Mesendoderm (in vitro differentiated cells): ENCODE results near the gene ACKR1.
A peak's percentile ranks its signal among the peaks of the same experiment; 100 is the strongest.

Experiments
- DNase-seq: peaks from one replicate; pipeline ENCODE4 v3.0.0; 2013
- H2AK5ac ChIP-seq: 2 replicates; pipeline ENCODE4 v1.6.1; 2013; ENCODE audit warnings: low read length, inconsistent platforms
- H2BK120ac ChIP-seq: 2 replicates; pipeline ENCODE4 v1.6.1; 2013; ENCODE audit warnings: low read depth, mild to moderate bottlenecking, low read length, moderate library complexity, mixed read lengths
- H2BK15ac ChIP-seq: replicated peaks from 2 replicates; pipeline ENCODE4 v1.6.1; 2013; ENCODE audit warnings: low read depth, mild to moderate bottlenecking, moderate library complexity
- H2BK5ac ChIP-seq: 2 replicates; pipeline ENCODE4 v1.6.1; 2013; ENCODE audit warnings: low read length, inconsistent platforms
- H3K18ac ChIP-seq: 2 replicates; pipeline ENCODE4 v1.6.1; 2013; ENCODE audit warnings: mild to moderate bottlenecking, low read length, mixed read lengths
- H3K23ac ChIP-seq: one replicate; pipeline ENCODE4 v1.6.1; 2013; ENCODE audit warnings: low read length
- H3K27ac ChIP-seq: 2 replicates; pipeline ENCODE4 v1.5.1; 2013; ENCODE audit warnings: low read depth, mild to moderate bottlenecking, inconsistent platforms, low read length, moderate library complexity
- H3K27me3 ChIP-seq: 2 replicates; pipeline ENCODE4 v1.6.1; 2013; ENCODE audit warnings: low read length, control low read depth, mild to moderate bottlenecking, inconsistent platforms; ENCODE audit not compliant: insufficient read depth, poor library complexity
- H3K36me3 ChIP-seq: 2 replicates; pipeline ENCODE4 v1.6.1; 2013; ENCODE audit warnings: low read length, inconsistent platforms; ENCODE audit not compliant: control insufficient read depth, insufficient read depth
- H3K4ac ChIP-seq: one replicate; pipeline ENCODE4 v1.6.1; 2013; ENCODE audit warnings: low read depth, mild to moderate bottlenecking, low read length, moderate library complexity
- H3K4me1 ChIP-seq: 2 replicates; pipeline ENCODE4 v1.6.1; 2013; ENCODE audit warnings: low read depth, low read length, inconsistent platforms; ENCODE audit not compliant: control insufficient read depth
- H3K4me2 ChIP-seq: 2 replicates; pipeline ENCODE4 v1.6.1; 2013; ENCODE audit warnings: low read length
- H3K4me3 ChIP-seq: 2 replicates; pipeline ENCODE4 v1.5.1; 2013; ENCODE audit warnings: mild to moderate bottlenecking, low read length
- H3K56ac ChIP-seq: one replicate; pipeline ENCODE4 v1.6.1; 2013; ENCODE audit warnings: low read length
- H3K79me1 ChIP-seq: 2 replicates; pipeline ENCODE4 v1.6.1; 2013; ENCODE audit warnings: low read length, inconsistent platforms
- H3K79me2 ChIP-seq: 2 replicates; pipeline ENCODE4 v1.6.1; 2013; ENCODE audit warnings: mild to moderate bottlenecking, low read length; ENCODE audit not compliant: control insufficient read depth, insufficient read depth
- H3K9ac ChIP-seq: 2 replicates; pipeline ENCODE4 v1.6.1; 2013; ENCODE audit warnings: low read length, inconsistent platforms
- H4K5ac ChIP-seq: one replicate; pipeline ENCODE4 v1.6.1; 2013; ENCODE audit warnings: low read length
- H4K8ac ChIP-seq: one replicate; pipeline ENCODE4 v1.6.1; 2013; ENCODE audit warnings: low read depth, mild to moderate bottlenecking, control low read depth, low read length, moderate library complexity
- WGBS: extraction: QIAGEN DNeasy Blood & Tissue Kit; methylation state at CpG from one replicate; pipeline ENCODE4 v1.1.7; 2013; ENCODE audit warnings: low lambda C conversion rate, missing lambda C conversion rate; ENCODE audit not compliant: insufficient coverage; ENCODE audit errors: extremely low coverage; 5-methylcytosine and 5-hydroxymethylcytosine counted together

The ACKR1 gene

DNA sequence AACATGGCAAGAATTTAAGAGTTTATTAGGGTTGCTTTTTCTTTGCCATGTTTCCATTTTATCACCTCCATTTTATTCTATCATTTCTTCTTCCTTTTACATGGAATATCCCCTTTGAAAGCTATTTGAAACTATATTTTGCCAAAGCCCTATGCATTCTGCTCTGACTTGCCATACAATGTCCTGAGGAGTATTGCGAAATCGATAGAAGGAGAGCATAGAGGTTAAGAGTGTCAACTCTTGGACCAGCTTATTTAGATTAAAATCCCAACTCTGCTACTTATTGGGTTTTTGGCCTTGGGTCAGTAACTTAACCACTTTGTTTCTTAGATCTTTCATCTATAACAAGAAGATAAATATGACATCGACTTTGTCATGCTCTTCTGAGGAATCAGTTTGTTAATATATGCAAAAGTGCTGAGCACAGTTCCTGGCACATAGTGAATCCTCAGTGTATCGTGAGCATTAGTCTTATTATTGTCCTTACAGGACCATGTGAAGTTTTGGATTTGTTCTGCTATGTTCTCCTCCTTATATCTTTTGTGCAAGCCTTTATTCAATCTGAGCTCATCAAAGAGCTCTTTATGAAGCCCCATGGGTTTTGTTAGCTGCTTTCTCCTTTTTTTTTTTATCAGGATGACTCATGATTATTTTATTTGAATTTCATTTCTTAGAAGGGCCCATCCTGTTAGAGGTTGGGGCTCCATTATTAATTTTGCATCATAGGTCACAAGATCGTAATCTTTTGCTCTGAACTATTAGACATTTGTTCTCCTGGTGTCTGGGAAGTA lies 17.6 kb downstream of the ACKR1 start:
- DNase-seq, result no peak
- H3K9ac ChIP-seq, result no peak overlapping the region
- H3K23ac ChIP-seq, result no peak overlapping the region
- no peaks in the 10 kb centered on the region for H3K27me3 ChIP-seq
- H2BK5ac ChIP-seq, result no peak overlapping the region
- WGBS, result no CpG with 5 or more reads among the region's 5 CpGs
- H3K79me1 ChIP-seq, result no peaks in the 10 kb centered on the region
- H4K5ac ChIP-seq, result no peak overlapping the region
- H2BK15ac ChIP-seq, result no peak overlapping the region
- H2AK5ac ChIP-seq, result no peak overlapping the region
- no peaks in the 10 kb centered on the region for H3K36me3 ChIP-seq
- H3K4ac ChIP-seq, result no peak overlapping the region
- H3K79me2 ChIP-seq, result no peaks in the 10 kb centered on the region
- no peak overlapping the region for H4K8ac ChIP-seq
- no peak overlapping the region for H3K27ac ChIP-seq
- H3K4me2 ChIP-seq, result no peak overlapping the region
- H3K4me3 ChIP-seq, result no peak overlapping the region
- H3K56ac ChIP-seq, result no peak overlapping the region
- peaks cover 7% of the 10 kb centered on the region for H3K4me1 ChIP-seq
- H2BK120ac ChIP-seq, result no peak overlapping the region
- no peak overlapping the region for H3K18ac ChIP-seq

DNA sequence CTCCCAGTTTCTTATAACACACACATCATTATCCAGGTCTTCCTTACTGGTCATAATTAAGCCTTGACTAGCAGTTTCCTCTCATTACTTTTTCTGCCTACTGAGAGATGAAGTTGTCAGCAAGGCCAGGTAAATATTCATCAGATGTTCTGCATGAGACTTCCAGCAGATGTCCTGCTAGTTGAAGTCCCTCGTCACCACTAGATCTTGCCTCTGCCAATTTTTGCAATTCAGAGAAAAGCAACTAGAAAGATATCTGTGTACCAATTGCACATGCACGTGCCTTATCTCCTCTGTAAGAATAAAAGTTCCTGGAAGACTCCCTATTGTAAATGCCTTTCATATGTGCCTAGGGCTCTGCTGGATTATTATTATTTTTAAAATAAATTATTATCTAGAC lies 18.3 kb downstream of the ACKR1 start:
- Histone ChIP-seq H3K4me2 (no peak overlapping the region), H3K56ac (no peak overlapping the region), H3K23ac (no peak overlapping the region), H2BK120ac (no peak overlapping the region), H2BK5ac (no peak overlapping the region), H2BK15ac (no peak overlapping the region), H3K79me1 (no peaks in the 10 kb centered on the region), H3K27ac (no peak overlapping the region), H3K18ac (no peak overlapping the region), H3K4me3 (no peak overlapping the region), H3K36me3 (no peaks in the 10 kb centered on the region), H3K9ac (no peak overlapping the region), H2AK5ac (no peak overlapping the region), H3K79me2 (no peaks in the 10 kb centered on the region), H3K4me1 (peaks cover 7% of the 10 kb centered on the region), H4K5ac (no peak overlapping the region), H3K27me3 (no peaks in the 10 kb centered on the region), H3K4ac (no peak overlapping the region), H4K8ac (no peak overlapping the region)
- DNase-seq, result no peak
- WGBS, result no CpG with 5 or more reads among the region's 2 CpGs

DNA sequence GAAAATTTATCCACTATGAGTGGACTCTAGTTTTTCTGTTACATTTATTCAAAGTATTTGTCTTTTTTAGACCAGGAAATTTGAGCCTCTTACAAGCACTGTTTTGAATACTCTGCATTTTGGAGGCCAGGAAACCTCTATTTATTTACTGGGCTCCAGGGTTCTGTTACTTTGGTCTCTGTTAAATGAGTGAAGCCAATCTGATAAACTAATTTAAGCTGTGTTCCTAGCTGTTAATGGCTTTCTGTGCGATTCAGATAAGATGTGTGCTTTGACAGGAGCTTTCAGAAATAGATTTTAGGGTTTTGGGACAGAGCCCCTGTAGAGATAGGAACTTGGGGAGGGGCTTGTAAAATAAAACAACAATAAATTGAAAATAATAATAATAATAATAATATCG lies 23.9 kb downstream of the ACKR1 start:
- no peak overlapping the region for H2BK5ac ChIP-seq
- H4K5ac ChIP-seq, result no peak overlapping the region
- H3K27me3 ChIP-seq, result no peaks in the 10 kb centered on the region
- H3K79me2 ChIP-seq, result no peaks in the 10 kb centered on the region
- whole genome bisulfite sequencing, result no CpG with 5 or more reads among the region's 2 CpGs
- DNase-seq, result peak; percentile 62
- no peak overlapping the region for H3K4me3 ChIP-seq
- H3K4ac ChIP-seq, result no peak overlapping the region
- no peak overlapping the region for H3K9ac ChIP-seq
- H2AK5ac ChIP-seq, result no peak overlapping the region
- H3K4me1 ChIP-seq, result peaks cover 3% of the 10 kb centered on the region
- H2BK120ac ChIP-seq, result no peak overlapping the region
- no peak overlapping the region for H4K8ac ChIP-seq
- no peak overlapping the region for H3K56ac ChIP-seq
- no peak overlapping the region for H3K23ac ChIP-seq
- no peaks in the 10 kb centered on the region for H3K36me3 ChIP-seq
- no peak overlapping the region for H3K4me2 ChIP-seq
- no peak overlapping the region for H3K18ac ChIP-seq
- H3K27ac ChIP-seq, result no peak overlapping the region
- no peak overlapping the region for H2BK15ac ChIP-seq
- no peaks in the 10 kb centered on the region for H3K79me1 ChIP-seq

DNA sequence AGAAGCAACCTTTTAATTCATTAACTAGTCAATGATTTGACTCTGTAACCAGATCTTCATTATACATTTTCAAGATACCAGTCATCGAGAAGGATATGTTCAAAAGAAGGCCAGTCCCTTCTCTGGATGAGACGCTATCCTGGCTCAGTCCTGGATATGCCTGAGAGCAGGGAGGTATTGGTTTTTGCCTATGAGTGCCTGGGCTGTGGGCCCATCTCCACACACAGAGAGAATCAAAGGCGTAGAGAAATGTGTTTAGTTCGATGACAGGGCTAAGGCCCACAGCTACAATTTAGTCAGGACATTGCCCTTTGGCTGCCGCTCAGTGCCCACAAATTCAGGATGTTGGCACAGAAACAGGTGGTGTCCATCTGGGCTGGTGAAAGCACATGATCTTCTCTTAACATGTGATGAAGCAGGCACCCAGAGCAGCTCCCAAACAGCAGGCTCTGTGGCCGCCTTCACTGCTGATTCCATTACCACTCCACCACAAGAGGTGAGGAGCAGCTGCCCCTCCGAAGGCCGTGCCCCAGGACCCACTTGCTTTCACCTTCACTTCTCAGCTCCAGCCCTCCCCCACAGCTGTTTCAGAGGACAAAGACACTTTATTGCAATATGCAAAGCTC lies 24.7 kb downstream of the ACKR1 start:
- Histone ChIP-seq H3K4me1 (peaks cover 3% of the 10 kb centered on the region), H4K8ac (no peak overlapping the region), H3K79me2 (no peaks in the 10 kb centered on the region), H3K79me1 (no peaks in the 10 kb centered on the region), H3K18ac (no peak overlapping the region), H3K4me3 (no peak overlapping the region), H3K23ac (no peak overlapping the region), H3K27me3 (no peaks in the 10 kb centered on the region), H4K5ac (no peak overlapping the region), H2BK15ac (no peak overlapping the region), H3K36me3 (no peaks in the 10 kb centered on the region), H2BK5ac (no peak overlapping the region), H3K4me2 (no peak overlapping the region), H3K9ac (no peak overlapping the region), H3K27ac (no peak overlapping the region), H3K56ac (no peak overlapping the region), H3K4ac (no peak overlapping the region), H2BK120ac (no peak overlapping the region), H2AK5ac (no peak overlapping the region)
- peak; percentile 45 for DNase-seq
- no CpG with 5 or more reads among the region's 8 CpGs for WGBS

DNA sequence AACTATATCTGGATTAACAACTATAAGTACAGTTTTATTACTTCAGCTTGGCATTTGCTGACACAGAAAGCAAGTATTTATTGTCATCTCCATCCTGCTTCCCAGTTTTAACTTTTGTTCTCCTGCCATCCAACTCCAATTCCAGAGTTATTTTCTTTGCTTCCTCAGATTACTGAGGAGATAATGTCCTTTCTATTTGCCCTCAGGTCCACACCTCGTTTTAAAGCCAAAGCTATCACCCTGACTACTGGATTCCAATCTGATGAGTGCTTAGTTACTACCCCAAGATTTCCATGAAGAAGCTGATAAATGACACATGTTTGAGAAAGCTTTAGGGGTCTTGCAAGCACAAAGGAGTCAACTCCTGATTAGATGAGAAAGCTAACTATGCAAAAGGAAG lies 25.2 kb downstream of the ACKR1 start:
- Histone ChIP-seq H2BK120ac (no peak overlapping the region), H3K4me1 (peaks cover 3% of the 10 kb centered on the region), H2BK15ac (no peak overlapping the region), H3K56ac (no peak overlapping the region), H3K27ac (no peak overlapping the region), H3K27me3 (no peaks in the 10 kb centered on the region), H3K79me1 (no peaks in the 10 kb centered on the region), H3K23ac (no peak overlapping the region), H4K5ac (no peak overlapping the region), H3K4ac (no peak overlapping the region), H3K36me3 (no peaks in the 10 kb centered on the region), H2AK5ac (no peak overlapping the region), H3K4me2 (no peak overlapping the region), H3K4me3 (no peak overlapping the region), H2BK5ac (no peak overlapping the region), H3K18ac (no peak overlapping the region), H4K8ac (no peak overlapping the region), H3K79me2 (no peaks in the 10 kb centered on the region), H3K9ac (no peak overlapping the region)
- peak; percentile 86 for DNase-seq
- no CpG with 5 or more reads among the region's 1 CpG for WGBS
